K562 (cell line): ENCODE results near the gene APOC1. TPM values are rescaled to one million over a fixed set of nuclear protein-coding genes. Genes with fewer than 3 reads are reported as not detected.
A peak's percentile ranks its signal among the peaks of the same experiment; 100 is the strongest.

Experiments
- ETV1 ChIP-seq: fragments of 450-650 bp; conservative IDR thresholded peaks from 2 replicates; pipeline ENCODE4 v1.6.1; 2016; ENCODE audit warnings: missing genetic modification characterization, control low read depth, low read depth, missing compliant biosample characterization
- FOXP1 ChIP-seq: sonication (generic); formaldehyde crosslinking; IDR thresholded peaks from 2 replicates; pipeline ENCODE4 v1.8.0; 2022; ENCODE audit warnings: mild to moderate bottlenecking, missing genetic modification reagents
- HDGF ChIP-seq: fragments of 450-650 bp; IDR thresholded peaks from 2 replicates; pipeline ENCODE4 v1.6.1; 2016
- RAD51 ChIP-seq: fragments of 450-650 bp; IDR thresholded peaks from 2 replicates; pipeline ENCODE4 v1.7.1; 2016; ENCODE audit warnings: low read depth, mild to moderate bottlenecking, borderline replicate concordance
- SOX6 ChIP-seq: fragments of 450-650 bp; IDR thresholded peaks from 2 replicates; pipeline ENCODE4 v1.6.1; 2014; ENCODE audit warnings: mild to moderate bottlenecking
- ZNF384 ChIP-seq: IDR thresholded peaks from 2 replicates; pipeline ENCODE4 v1.6.1; 2012; ENCODE audit warnings: low read depth, low read length, improper control_type of control experiment
- polyA plus RNA-seq, 8 experiments: library from polyadenylated mRNA; depleted of rRNA in 4 of 8; stranded (reverse) in 5 of 8; unstranded in 3 of 8; fragments of >200 nt; fragmentation: Nextera tagmentation in 2 of 8; fragmentation: Illumina TruSeq in 1 of 8; extraction: Ambion mirVana in 2 of 8; extraction: Trizol in 1 of 8; gene quantifications; 2 replicates each; pipeline versions ENCODE4 v1.2.1 to v1.2.3, GENCODE V29; 2011 to 2014; ENCODE audit warnings: inconsistent platforms in 1 of 8, missing spikeins in 1 of 8
- total RNA-seq, 7 experiments: library from RNA; depleted of rRNA in 6 of 7; stranded (reverse); fragments of >200 nt in 6 of 7; fragmentation: Illumina TruSeq in 2 of 7; extraction: Trizol in 2 of 7; gene quantifications; 2 replicates each; pipeline versions ENCODE4 v1.2.1 to v1.2.3, GENCODE V29; 2011 to 2021; ENCODE audit warnings: low replicate concordance in 1 of 7
- TF ChIP-seq, protein P1 (sequence below): fragments of 250-450 bp; sonication (Bioruptor Pico); IDR thresholded peaks from 2 replicates; pipeline ENCODE4 v1.8.0; 2022; ENCODE audit warnings: moderate library complexity, mild to moderate bottlenecking, inconsistent platforms
- TF ChIP-seq, protein P2 (sequence below): fragments of 250-450 bp; sonication (Bioruptor Pico); IDR thresholded peaks from 2 replicates; pipeline ENCODE4 v1.8.0; 2021; ENCODE audit warnings: mild to moderate bottlenecking, moderate library complexity
- TF ChIP-seq, protein P3 (sequence below): sonication (generic); formaldehyde crosslinking; IDR thresholded peaks from 2 replicates; pipeline ENCODE4 v1.8.1; 2023; ENCODE audit warnings: missing genetic modification reagents, mild to moderate bottlenecking, borderline replicate concordance
- TF ChIP-seq, protein P4 (sequence below): IDR thresholded peaks from 3 replicates; pipeline ENCODE4 v1.6.1; 2011; ENCODE audit warnings: borderline replicate concordance, mild to moderate bottlenecking; ENCODE audit not compliant: insufficient read length, insufficient read depth

Gene APOC1
- total and polyA plus RNA-seq, 9 of the 15 experiments (the other 6 are each of a cell fraction or from before 2014, with no cell fraction given): 115 to 408 (median 220) TPM

DNA sequence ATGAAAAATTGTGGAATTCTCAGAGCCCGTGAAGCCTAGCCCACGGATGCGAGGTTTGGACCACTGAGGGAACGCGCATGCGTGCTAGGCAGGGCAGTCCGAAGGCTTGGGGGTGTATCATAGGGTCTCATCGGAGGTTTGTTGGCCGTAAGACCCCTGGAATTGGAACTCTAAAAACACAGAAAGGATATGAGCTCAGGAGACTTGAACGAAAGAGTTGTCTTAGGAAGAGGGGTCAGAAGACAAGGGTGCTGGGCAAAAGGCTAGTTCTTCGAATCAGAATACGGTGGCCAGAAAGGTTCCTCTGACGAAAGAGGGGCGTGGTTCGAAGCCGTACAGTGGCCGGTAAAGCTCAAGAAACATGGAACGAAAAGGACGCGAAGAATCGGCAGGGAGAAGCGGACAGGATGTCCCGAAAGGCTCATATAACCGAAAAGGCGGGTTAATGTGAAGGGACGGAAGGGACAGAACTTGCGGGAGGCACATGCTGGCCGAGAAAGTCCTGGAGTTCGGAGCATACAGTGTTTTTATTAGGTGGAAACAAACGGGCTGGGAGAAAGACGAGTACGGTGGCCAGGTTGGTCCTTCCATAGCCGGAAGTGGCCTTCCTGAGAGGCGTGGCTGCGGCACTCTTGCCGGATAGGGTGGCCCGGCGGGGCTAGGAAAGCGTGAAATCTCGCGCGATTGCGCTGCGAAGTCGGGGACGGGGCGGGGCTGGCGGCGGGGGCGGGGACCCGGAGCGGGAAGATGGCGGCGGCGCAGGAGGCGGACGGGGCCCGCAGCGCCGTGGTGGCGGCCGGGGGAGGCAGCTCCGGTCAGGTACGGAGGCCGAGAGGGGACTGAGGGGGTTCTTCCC, 40.5 kb downstream of the APOC1 start, which contains the start of gene CLPTM1 (continued):
- TF ChIP-seq, protein P1, sequence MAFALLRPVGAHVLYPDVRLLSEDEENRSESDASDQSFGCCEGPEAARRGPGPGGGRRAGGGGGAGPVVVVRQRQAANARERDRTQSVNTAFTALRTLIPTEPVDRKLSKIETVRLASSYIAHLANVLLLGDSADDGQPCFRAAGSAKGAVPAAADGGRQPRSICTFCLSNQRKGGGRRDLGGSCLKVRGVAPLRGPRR (CRISPR knock-in tag): no peak
- peak; percentile 98 for TF ChIP-seq ETV1 (tag)
- TF ChIP-seq, protein P2, sequence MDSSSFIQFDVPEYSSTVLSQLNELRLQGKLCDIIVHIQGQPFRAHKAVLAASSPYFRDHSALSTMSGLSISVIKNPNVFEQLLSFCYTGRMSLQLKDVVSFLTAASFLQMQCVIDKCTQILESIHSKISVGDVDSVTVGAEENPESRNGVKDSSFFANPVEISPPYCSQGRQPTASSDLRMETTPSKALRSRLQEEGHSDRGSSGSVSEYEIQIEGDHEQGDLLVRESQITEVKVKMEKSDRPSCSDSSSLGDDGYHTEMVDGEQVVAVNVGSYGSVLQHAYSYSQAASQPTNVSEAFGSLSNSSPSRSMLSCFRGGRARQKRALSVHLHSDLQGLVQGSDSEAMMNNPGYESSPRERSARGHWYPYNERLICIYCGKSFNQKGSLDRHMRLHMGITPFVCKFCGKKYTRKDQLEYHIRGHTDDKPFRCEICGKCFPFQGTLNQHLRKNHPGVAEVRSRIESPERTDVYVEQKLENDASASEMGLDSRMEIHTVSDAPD (CRISPR knock-in tag): no peak
- TF ChIP-seq HDGF: no peak
- TF ChIP-seq, protein P3, sequence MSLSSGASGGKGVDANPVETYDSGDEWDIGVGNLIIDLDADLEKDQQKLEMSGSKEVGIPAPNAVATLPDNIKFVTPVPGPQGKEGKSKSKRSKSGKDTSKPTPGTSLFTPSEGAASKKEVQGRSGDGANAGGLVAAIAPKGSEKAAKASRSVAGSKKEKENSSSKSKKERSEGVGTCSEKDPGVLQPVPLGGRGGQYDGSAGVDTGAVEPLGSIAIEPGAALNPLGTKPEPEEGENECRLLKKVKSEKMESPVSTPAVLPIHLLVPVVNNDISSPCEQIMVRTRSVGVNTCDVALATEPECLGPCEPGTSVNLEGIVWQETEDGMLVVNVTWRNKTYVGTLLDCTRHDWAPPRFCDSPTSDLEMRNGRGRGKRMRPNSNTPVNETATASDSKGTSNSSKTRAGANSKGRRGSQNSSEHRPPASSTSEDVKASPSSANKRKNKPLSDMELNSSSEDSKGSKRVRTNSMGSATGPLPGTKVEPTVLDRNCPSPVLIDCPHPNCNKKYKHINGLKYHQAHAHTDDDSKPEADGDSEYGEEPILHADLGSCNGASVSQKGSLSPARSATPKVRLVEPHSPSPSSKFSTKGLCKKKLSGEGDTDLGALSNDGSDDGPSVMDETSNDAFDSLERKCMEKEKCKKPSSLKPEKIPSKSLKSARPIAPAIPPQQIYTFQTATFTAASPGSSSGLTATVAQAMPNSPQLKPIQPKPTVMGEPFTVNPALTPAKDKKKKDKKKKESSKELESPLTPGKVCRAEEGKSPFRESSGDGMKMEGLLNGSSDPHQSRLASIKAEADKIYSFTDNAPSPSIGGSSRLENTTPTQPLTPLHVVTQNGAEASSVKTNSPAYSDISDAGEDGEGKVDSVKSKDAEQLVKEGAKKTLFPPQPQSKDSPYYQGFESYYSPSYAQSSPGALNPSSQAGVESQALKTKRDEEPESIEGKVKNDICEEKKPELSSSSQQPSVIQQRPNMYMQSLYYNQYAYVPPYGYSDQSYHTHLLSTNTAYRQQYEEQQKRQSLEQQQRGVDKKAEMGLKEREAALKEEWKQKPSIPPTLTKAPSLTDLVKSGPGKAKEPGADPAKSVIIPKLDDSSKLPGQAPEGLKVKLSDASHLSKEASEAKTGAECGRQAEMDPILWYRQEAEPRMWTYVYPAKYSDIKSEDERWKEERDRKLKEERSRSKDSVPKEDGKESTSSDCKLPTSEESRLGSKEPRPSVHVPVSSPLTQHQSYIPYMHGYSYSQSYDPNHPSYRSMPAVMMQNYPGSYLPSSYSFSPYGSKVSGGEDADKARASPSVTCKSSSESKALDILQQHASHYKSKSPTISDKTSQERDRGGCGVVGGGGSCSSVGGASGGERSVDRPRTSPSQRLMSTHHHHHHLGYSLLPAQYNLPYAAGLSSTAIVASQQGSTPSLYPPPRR (CRISPR knock-in tag): 0 out of 2 replicates have a peak, but pooled peaks have one; percentile 63
- 0 out of 2 replicates have a peak, but pooled peaks have one; percentile 28 for TF ChIP-seq SOX6
- no peak for TF ChIP-seq ZNF384
- TF ChIP-seq, protein P4, sequence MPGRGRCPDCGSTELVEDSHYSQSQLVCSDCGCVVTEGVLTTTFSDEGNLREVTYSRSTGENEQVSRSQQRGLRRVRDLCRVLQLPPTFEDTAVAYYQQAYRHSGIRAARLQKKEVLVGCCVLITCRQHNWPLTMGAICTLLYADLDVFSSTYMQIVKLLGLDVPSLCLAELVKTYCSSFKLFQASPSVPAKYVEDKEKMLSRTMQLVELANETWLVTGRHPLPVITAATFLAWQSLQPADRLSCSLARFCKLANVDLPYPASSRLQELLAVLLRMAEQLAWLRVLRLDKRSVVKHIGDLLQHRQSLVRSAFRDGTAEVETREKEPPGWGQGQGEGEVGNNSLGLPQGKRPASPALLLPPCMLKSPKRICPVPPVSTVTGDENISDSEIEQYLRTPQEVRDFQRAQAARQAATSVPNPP: no peak
- peak; percentile 55; the same call in 1 of the 2 replicates for TF ChIP-seq RAD51
- peak; percentile 73 for TF ChIP-seq FOXP1 (CRISPR knock-in tag)
